Anterior cingulate cortex (tissue), 58 donors: ENCODE results near the gene HK3.

ENCODE experiments used
- DNase-seq, 58 donors: peaks; one replicate each; lab custom pipeline; 2025; lab: John Stamatoyannopoulos, UW

The HK3 gene

GRCh38 chr5:176833286-176833685 is 65.9 kb downstream of the HK3 start:
- no peak for DNase-seq

- no peak for DNase-seq
Measured at GRCh38 chr5:176832162-176832561, 67.0 kb downstream of the HK3 start.

- no peak for DNase-seq
Measured at GRCh38 chr5:176831425-176831824, 67.7 kb downstream of the HK3 start.

GRCh38 chr5:176830995-176831423 is 68.1 kb downstream of the HK3 start:
- no peak for DNase-seq
